Measurements from ENCODE around the gene TACC2.

Gene TACC2

GRCh38 chr10:122254831-122255230, 265.9 kb downstream of the TACC2 start:
- DNase-seq: no peak

GRCh38 chr10:122255509-122256301, 266.7 kb downstream of the TACC2 start:
- no peak for DNase-seq

- no peak for DNase-seq
These were observed 268.1 kb downstream of the TACC2 start for GRCh38 chr10:122257041-122257440.

- DNase-seq: no peak
These were observed 269.4 kb downstream of the TACC2 start for GRCh38 chr10:122258136-122259074.

GRCh38 chr10:122259075-122259466, 270.1 kb downstream of the TACC2 start:
- no peak for DNase-seq

- no peak for DNase-seq
These were observed 272.6 kb downstream of the TACC2 start for GRCh38 chr10:122261584-122261983.

- peak; percentile 3 for DNase-seq
These were observed 275.0 kb downstream of the TACC2 start for GRCh38 chr10:122263971-122264370.

GRCh38 chr10:122264436-122264835, 275.5 kb downstream of the TACC2 start:
- no peak for DNase-seq

- no peak for DNase-seq
These were observed 276.0 kb downstream of the TACC2 start for GRCh38 chr10:122264931-122265330.

- no peak for DNase-seq
These were observed 276.9 kb downstream of the TACC2 start for GRCh38 chr10:122265896-122266295.

- DNase-seq: peak; percentile 35
These were observed 279.1 kb downstream of the TACC2 start for GRCh38 chr10:122267849-122268737.

- DNase-seq: no peak
These were observed 280.2 kb downstream of the TACC2 start for GRCh38 chr10:122269059-122269687.

- no peak for DNase-seq
These were observed 282.1 kb downstream of the TACC2 start, which contains the start of gene BTBD16 for GRCh38 chr10:122271076-122271475. Gene BTBD16 (plus strand): TSS chr10:122271296. CDS start chr10:122275082, 3,786 bp downstream.

- no peak for DNase-seq
These were observed 285.1 kb downstream of the TACC2 start for GRCh38 chr10:122273966-122274545.

- no peak for DNase-seq
These were observed 287.7 kb downstream of the TACC2 start for GRCh38 chr10:122276611-122277208.

- no peak for DNase-seq
These were observed 288.7 kb downstream of the TACC2 start for GRCh38 chr10:122277526-122278136.

GRCh38 chr10:122279725-122280141, 290.8 kb downstream of the TACC2 start:
- DNase-seq: peak; percentile 62

GRCh38 chr10:122280156-122280555, 291.2 kb downstream of the TACC2 start:
- no peak for DNase-seq

- no peak for DNase-seq
These were observed 292.2 kb downstream of the TACC2 start for GRCh38 chr10:122281018-122281626.

- no peak for DNase-seq
These were observed 292.8 kb downstream of the TACC2 start for GRCh38 chr10:122281751-122282150.
